HG02943 (cell line): ENCODE measurements around the gene ENAH.

Experiments
- ATAC-seq: cut with Tn5 transposase; IDR thresholded peaks from one replicate; pipeline ENCODE4 v1.9.1; 2021; ENCODE audit warnings: mild to moderate bottlenecking, low read depth, moderate library complexity; ENCODE audit not compliant: unreplicated experiment

The ENAH gene

GRCh38 chr1:225573216-225573615, 79.7 kb downstream of the ENAH start:
- ATAC-seq: no peak

GRCh38 chr1:225572422-225572821, 80.5 kb downstream of the ENAH start:
- ATAC-seq: no peak

GRCh38 chr1:225567789-225568188, 85.1 kb downstream of the ENAH start:
- no peak for ATAC-seq

- no peak for ATAC-seq
Measured at GRCh38 chr1:225565847-225566246, 87.1 kb downstream of the ENAH start.

GRCh38 chr1:225561675-225562074, 91.2 kb downstream of the ENAH start:
- ATAC-seq: no peak

- no peak for ATAC-seq
Measured at GRCh38 chr1:225559902-225560301, 93.0 kb downstream of the ENAH start.

GRCh38 chr1:225559326-225559725, 93.6 kb downstream of the ENAH start:
- ATAC-seq: no peak

GRCh38 chr1:225556694-225557093, 96.2 kb downstream of the ENAH start:
- ATAC-seq: no peak

GRCh38 chr1:225555821-225556220, 97.1 kb downstream of the ENAH start:
- no peak for ATAC-seq

GRCh38 chr1:225554216-225554812, 98.6 kb downstream of the ENAH start:
- ATAC-seq: no peak

- no peak for ATAC-seq
Measured at GRCh38 chr1:225549821-225550220, 103.1 kb downstream of the ENAH start.

- no peak for ATAC-seq
Measured at GRCh38 chr1:225548140-225548857, 104.6 kb downstream of the ENAH start.

- ATAC-seq: no peak
Measured at GRCh38 chr1:225545649-225546048, 107.3 kb downstream of the ENAH start.

- ATAC-seq: no peak
Measured at GRCh38 chr1:225544924-225545323, 108.0 kb downstream of the ENAH start.

GRCh38 chr1:225544263-225544662, 108.7 kb downstream of the ENAH start:
- no peak for ATAC-seq

- no peak for ATAC-seq
Measured at GRCh38 chr1:225543350-225543749, 109.6 kb downstream of the ENAH start.

GRCh38 chr1:225541383-225541782, 111.5 kb downstream of the ENAH start:
- ATAC-seq: no peak

- no peak for ATAC-seq
Measured at GRCh38 chr1:225539575-225539974, 113.3 kb downstream of the ENAH start.

GRCh38 chr1:225539069-225539468, 113.9 kb downstream of the ENAH start:
- no peak for ATAC-seq

- no peak for ATAC-seq
Measured at GRCh38 chr1:225537554-225538251, 115.2 kb downstream of the ENAH start.

GRCh38 chr1:225535280-225535679, 117.6 kb downstream of the ENAH start:
- ATAC-seq: no peak

GRCh38 chr1:225534772-225535171, 118.2 kb downstream of the ENAH start:
- no peak for ATAC-seq
